Measurements from ENCODE around the gene CARMIL1. TPM values are rescaled to one million over a fixed set of nuclear protein-coding genes. Genes with fewer than 3 reads are reported as not detected.

Gene CARMIL1
- polyA plus RNA-seq, 1 of the 3 experiments (the other 2 are of a cell fraction), result 1.7 TPM

- ChIA-PET CTCF (interaction anchor here (1.4 kb wide), 1 partner anchor 30 kb away, joined by 3 read pairs; no protein-coding TSS in a partner anchor), POLR2A (no interaction called here)
- H3K27ac ChIP-seq (ENCODE audit: low read depth in 2 of 2, low read length in 1 of 2), result no peak overlapping the region
- no peaks in the 10 kb centered on the region for H3K36me3 ChIP-seq (replicated peaks in 1 of 2; ENCODE audit: control insufficient read depth in 1 of 2, insufficient read depth in 2 of 2, low read length in 1 of 2)
- 87% methylated on average over 3 of the region's 3 CpGs for WGBS (ENCODE audit: low lambda C conversion rate)
- no peaks in the 10 kb centered on the region for H3K9me3 ChIP-seq
- no peak overlapping the region for H3K9ac ChIP-seq
- no peak overlapping the region for H3K4me2 ChIP-seq
- no peak overlapping the region for H2AFZ ChIP-seq (ENCODE audit: low read depth)
- peaks cover 0 to 9% of the 10 kb centered on the region in 2 experiments; a peak in 2 of 4 replicates for H3K4me1 ChIP-seq (ENCODE audit: control insufficient read depth in 1 of 2, insufficient read depth in 2 of 2, low read depth in 1 of 2, low read length in 1 of 2)
- no peaks in the 10 kb centered on the region for H3K27me3 ChIP-seq (ENCODE audit: insufficient read depth)
- H3F3A ChIP-seq (replicated peaks; ENCODE audit: insufficient read depth), result no peaks in the 10 kb centered on the region
- H4K20me1 ChIP-seq (ENCODE audit: insufficient read depth), result no peaks in the 10 kb centered on the region
- no peak for TF ChIP-seq MXI1 (IDR thresholded peaks at IDR 0.05; ENCODE audit: low read depth, low read length)
- no peak for TF ChIP-seq RXRA (IDR thresholded peaks at IDR 0.05; ENCODE audit: borderline replicate concordance, low read depth)
- no peak for TF ChIP-seq PBX3 (IDR thresholded peaks at IDR 0.05)
- TF ChIP-seq EZH2phosphoT487 (IDR thresholded peaks at IDR 0.05; ENCODE audit: borderline replicate concordance, low read depth), result no peak
- no peak overlapping the region for H3K4me3 ChIP-seq (ENCODE audit: low read depth in 2 of 2, low read length in 1 of 2)
- no peaks in the 10 kb centered on the region for H3K79me2 ChIP-seq (ENCODE audit: insufficient read depth)
- no peaks in the 10 kb centered on the region for H3K9me2 ChIP-seq
- DNase-seq, result no peak
Measured at GRCh38 chr6:25586927-25587326, 307.8 kb downstream of the CARMIL1 start.

GRCh38 chr6:25590986-25591385, 311.8 kb downstream of the CARMIL1 start:
- H3F3A ChIP-seq (replicated peaks; ENCODE audit: insufficient read depth), result no peaks in the 10 kb centered on the region
- no peaks in the 10 kb centered on the region for H3K27me3 ChIP-seq (ENCODE audit: insufficient read depth)
- no peaks in the 10 kb centered on the region for H3K36me3 ChIP-seq (replicated peaks in 1 of 2; ENCODE audit: control insufficient read depth in 1 of 2, insufficient read depth in 2 of 2, low read length in 1 of 2)
- H4K20me1 ChIP-seq (ENCODE audit: insufficient read depth), result no peaks in the 10 kb centered on the region
- H3K4me2 ChIP-seq, result no peak overlapping the region
- H3K79me2 ChIP-seq (ENCODE audit: insufficient read depth), result no peaks in the 10 kb centered on the region
- ChIA-PET POLR2A (no interaction called here), CTCF (interaction anchor here (1.0 to 5.5 kb wide), 6 partner anchors 11 to 520 kb away, joined by 3 to 23 read pairs (median 8); partner anchors contain the start of gene CARMIL1)
- peak overlapping the region in 1 of 2 experiments; percentile 60; a peak in 2 of 4 replicates for H3K27ac ChIP-seq (ENCODE audit: low read depth in 2 of 2, low read length in 1 of 2)
- H3K9ac ChIP-seq, result no peak overlapping the region
- TF ChIP-seq MXI1 (IDR thresholded peaks at IDR 0.05; ENCODE audit: low read depth, low read length) (no peak), MEF2A (IDR thresholded peaks at IDR 0.05; ENCODE audit: borderline replicate concordance, low read depth) (no peak), ELF1 (IDR thresholded peaks at IDR 0.05) (no peak), GATA2 (CRISPR knock-in tag; IDR thresholded peaks at IDR 0.05) (no peak), RFX5 (IDR thresholded peaks at IDR 0.05; ENCODE audit: low read length) (no peak), MAX (IDR thresholded peaks at IDR 0.05; ENCODE audit: low read depth) (no peak), NFIC (IDR thresholded peaks at IDR 0.05; ENCODE audit: borderline replicate concordance) (no peak), SMC3 (IDR thresholded peaks at IDR 0.05; ENCODE audit: low read depth, low read length) (no peak), POLR2AphosphoS5 (IDR thresholded peaks at IDR 0.05; ENCODE audit: low read depth, low read length) (no peak), TCF12 (IDR thresholded peaks at IDR 0.05) (no peak), RCOR1 (IDR thresholded peaks at IDR 0.05; ENCODE audit: low read length) (no peak)
- no peak overlapping the region for H3K4me3 ChIP-seq (ENCODE audit: low read depth in 2 of 2, low read length in 1 of 2)
- H3K9me3 ChIP-seq, result no peaks in the 10 kb centered on the region
- H3K9me2 ChIP-seq, result no peaks in the 10 kb centered on the region
- DNase-seq, result peak; percentile 25
- no peak overlapping the region for H2AFZ ChIP-seq (ENCODE audit: low read depth)
- 90% methylated on average over 5 of the region's 5 CpGs for WGBS (ENCODE audit: low lambda C conversion rate)
- peaks cover 0 to 10% of the 10 kb centered on the region in 2 experiments; a peak in 2 of 4 replicates for H3K4me1 ChIP-seq (ENCODE audit: control insufficient read depth in 1 of 2, insufficient read depth in 2 of 2, low read depth in 1 of 2, low read length in 1 of 2)
